ENCODE data around the gene CPLX4. TPM values are rescaled to one million over a fixed set of nuclear protein-coding genes. Genes with fewer than 3 reads are reported as not detected.

The CPLX4 gene
- total RNA-seq, 1 donor from 2014 or later: not detected

DNA sequence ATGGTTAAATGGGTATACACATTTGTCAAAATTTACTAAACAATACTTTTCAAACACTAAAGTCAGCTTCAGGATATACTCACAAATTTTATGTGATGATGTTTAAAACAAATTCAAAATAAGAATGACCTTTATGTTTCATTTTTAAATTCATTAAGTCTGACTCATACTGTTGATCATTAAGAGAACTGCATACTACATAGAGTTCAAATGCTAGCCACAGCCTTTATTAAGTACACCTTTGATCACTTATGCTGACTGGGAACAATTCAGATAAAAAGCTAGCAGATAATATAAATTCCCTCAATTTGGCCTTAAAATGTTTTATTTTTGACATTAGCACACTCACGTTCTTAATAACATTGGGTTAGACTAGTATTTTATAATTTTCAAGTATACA, 26.5 kb upstream of the CPLX4 start:
- TF ChIP-seq, protein P1, sequence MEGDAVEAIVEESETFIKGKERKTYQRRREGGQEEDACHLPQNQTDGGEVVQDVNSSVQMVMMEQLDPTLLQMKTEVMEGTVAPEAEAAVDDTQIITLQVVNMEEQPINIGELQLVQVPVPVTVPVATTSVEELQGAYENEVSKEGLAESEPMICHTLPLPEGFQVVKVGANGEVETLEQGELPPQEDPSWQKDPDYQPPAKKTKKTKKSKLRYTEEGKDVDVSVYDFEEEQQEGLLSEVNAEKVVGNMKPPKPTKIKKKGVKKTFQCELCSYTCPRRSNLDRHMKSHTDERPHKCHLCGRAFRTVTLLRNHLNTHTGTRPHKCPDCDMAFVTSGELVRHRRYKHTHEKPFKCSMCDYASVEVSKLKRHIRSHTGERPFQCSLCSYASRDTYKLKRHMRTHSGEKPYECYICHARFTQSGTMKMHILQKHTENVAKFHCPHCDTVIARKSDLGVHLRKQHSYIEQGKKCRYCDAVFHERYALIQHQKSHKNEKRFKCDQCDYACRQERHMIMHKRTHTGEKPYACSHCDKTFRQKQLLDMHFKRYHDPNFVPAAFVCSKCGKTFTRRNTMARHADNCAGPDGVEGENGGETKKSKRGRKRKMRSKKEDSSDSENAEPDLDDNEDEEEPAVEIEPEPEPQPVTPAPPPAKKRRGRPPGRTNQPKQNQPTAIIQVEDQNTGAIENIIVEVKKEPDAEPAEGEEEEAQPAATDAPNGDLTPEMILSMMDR (IDR thresholded peaks at IDR 0.05): no peak
- H3K36me3 Mint-ChIP-seq (ENCODE audit: low read depth): peaks cover 70% of the 10 kb centered on the region
- no peak for DNase-seq (ENCODE audit: low spot score)
- H3K4me3 Mint-ChIP-seq (ENCODE audit: unreplicated experiment): no peak overlapping the region
- H3K4me1 Mint-ChIP-seq (ENCODE audit: low read depth): peaks cover 16% of the 10 kb centered on the region
- H3K9me3 Mint-ChIP-seq (ENCODE audit: low read depth): peaks cover 27% of the 10 kb centered on the region
- no peak overlapping the region for H3K27ac Mint-ChIP-seq (ENCODE audit: unreplicated experiment)
- H3K27me3 Mint-ChIP-seq (ENCODE audit: low read depth): no peaks in the 10 kb centered on the region

DNA sequence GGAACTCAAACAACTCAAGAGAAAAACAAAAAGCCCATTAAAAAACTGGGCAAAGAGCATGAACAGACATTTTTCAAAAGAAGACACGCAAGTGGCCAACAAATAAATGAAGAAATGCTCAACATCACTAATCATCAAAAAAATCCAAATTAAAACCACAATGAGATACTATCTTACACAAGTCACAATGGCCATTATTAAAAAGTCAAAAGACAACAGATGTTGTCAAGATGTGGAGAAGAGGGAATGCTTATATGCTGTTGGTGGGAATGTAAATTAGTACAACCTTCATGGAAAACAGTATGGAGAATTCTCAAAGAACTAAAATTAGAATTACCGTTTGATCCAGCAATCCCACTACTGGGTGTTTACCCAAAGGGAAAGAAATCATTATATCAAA, 25.5 kb upstream of the CPLX4 start:
- no peak for DNase-seq (ENCODE audit: low spot score)
- peaks cover 27% of the 10 kb centered on the region for H3K9me3 Mint-ChIP-seq (ENCODE audit: low read depth)
- H3K27ac Mint-ChIP-seq (ENCODE audit: unreplicated experiment): no peak overlapping the region
- peaks cover 16% of the 10 kb centered on the region for H3K4me1 Mint-ChIP-seq (ENCODE audit: low read depth)
- H3K27me3 Mint-ChIP-seq (ENCODE audit: low read depth): no peaks in the 10 kb centered on the region
- no peak overlapping the region for H3K4me3 Mint-ChIP-seq (ENCODE audit: unreplicated experiment)
- peaks cover 68% of the 10 kb centered on the region for H3K36me3 Mint-ChIP-seq (ENCODE audit: low read depth)
- TF ChIP-seq, protein P1 (IDR thresholded peaks at IDR 0.05): no peak

DNA sequence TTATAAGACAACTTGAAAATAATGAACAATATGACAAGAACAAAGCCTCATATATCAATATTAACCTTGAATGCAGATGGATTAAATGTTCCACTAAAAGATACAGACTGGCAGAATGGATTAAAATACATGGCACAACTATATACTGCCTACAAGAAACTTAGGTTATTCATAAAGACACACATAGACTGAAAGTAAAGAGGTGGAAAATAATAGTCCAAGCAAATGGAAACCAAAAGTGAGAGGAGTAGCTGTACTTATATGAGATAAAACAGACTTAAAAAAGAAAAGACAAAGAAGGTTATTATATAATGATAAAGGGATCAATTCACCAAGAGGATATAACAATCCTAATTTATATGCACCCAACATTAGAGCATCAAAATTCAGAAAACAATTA, 22.4 kb upstream of the CPLX4 start:
- H3K4me3 Mint-ChIP-seq (ENCODE audit: unreplicated experiment): no peak overlapping the region
- peaks cover 27% of the 10 kb centered on the region for H3K9me3 Mint-ChIP-seq (ENCODE audit: low read depth)
- TF ChIP-seq, protein P1 (IDR thresholded peaks at IDR 0.05): no peak
- DNase-seq (ENCODE audit: low spot score): no peak
- H3K27me3 Mint-ChIP-seq (ENCODE audit: low read depth): no peaks in the 10 kb centered on the region
- no peak overlapping the region for H3K27ac Mint-ChIP-seq (ENCODE audit: unreplicated experiment)
- peaks cover 16% of the 10 kb centered on the region for H3K4me1 Mint-ChIP-seq (ENCODE audit: low read depth)
- peaks cover 78% of the 10 kb centered on the region for H3K36me3 Mint-ChIP-seq (ENCODE audit: low read depth)

- peaks cover 78% of the 10 kb centered on the region for H3K36me3 Mint-ChIP-seq (ENCODE audit: low read depth)
- H3K27me3 Mint-ChIP-seq (ENCODE audit: low read depth): no peaks in the 10 kb centered on the region
- TF ChIP-seq, protein P1 (IDR thresholded peaks at IDR 0.05): no peak
- H3K4me3 Mint-ChIP-seq (ENCODE audit: unreplicated experiment): no peak overlapping the region
- no peak overlapping the region for H3K27ac Mint-ChIP-seq (ENCODE audit: unreplicated experiment)
- no peak for DNase-seq (ENCODE audit: low spot score)
- H3K4me1 Mint-ChIP-seq (ENCODE audit: low read depth): peaks cover 16% of the 10 kb centered on the region
- H3K9me3 Mint-ChIP-seq (ENCODE audit: low read depth): peaks cover 27% of the 10 kb centered on the region
Measured at GRCh38 chr18:59340312-59340711, 21.9 kb upstream of the CPLX4 start.

DNA sequence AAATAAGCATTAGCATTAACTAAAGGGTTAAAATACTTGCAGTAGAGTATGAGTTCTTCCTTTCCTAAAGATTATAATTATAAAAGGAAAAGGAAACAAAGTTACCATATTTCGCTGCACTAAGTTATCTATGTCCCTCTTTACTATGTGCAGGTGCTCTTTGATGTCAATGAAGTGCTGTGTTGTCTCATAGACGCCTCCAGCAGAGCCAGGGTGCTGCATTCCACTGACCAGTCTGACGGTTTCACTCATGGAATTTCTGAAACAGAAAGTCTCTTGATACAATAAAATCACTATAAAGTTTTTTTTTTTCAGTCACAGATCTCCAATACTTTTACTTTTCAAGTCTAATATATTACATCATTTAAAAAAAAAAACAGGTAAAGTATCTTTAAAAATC, 14.5 kb upstream of the CPLX4 start:
- Mint-ChIP-seq H3K4me1 (ENCODE audit: low read depth) (peaks cover 3% of the 10 kb centered on the region), H3K27me3 (ENCODE audit: low read depth) (no peaks in the 10 kb centered on the region), H3K4me3 (ENCODE audit: unreplicated experiment) (no peak overlapping the region), H3K36me3 (ENCODE audit: low read depth) (peaks cover 42% of the 10 kb centered on the region), H3K27ac (ENCODE audit: unreplicated experiment) (no peak overlapping the region), H3K9me3 (ENCODE audit: low read depth) (no peaks in the 10 kb centered on the region)
- TF ChIP-seq, protein P1 (IDR thresholded peaks at IDR 0.05): no peak
- no peak for DNase-seq (ENCODE audit: low spot score)
